Adrenal gland (tissue), 19 donors: ENCODE data around the gene MLXIPL. TPM values are rescaled to one million over a fixed set of nuclear protein-coding genes. Genes with fewer than 3 reads are reported as not detected.
A peak's percentile ranks its signal among the peaks of the same experiment; 100 is the strongest.

ENCODE experiments used
- DNase-seq, 7 donors: peaks; one replicate each; pipeline ENCODE4 v3.0.0-alpha.2; 2019 to 2020
- H3K27ac ChIP-seq, 5 donors: fragments of 200-600 bp; sonication (generic) in 4 of 5; 1 replicate in 3 of 5; 2 replicates in 2 of 5; pipeline versions ENCODE4 v1.5.1 to v1.8.0; 2016 to 2020; ENCODE audit warnings: mild to moderate bottlenecking in 1 of 5
- H3K27me3 ChIP-seq: fragments of 200-600 bp; 2 replicates; pipeline ENCODE4 v1.8.0; 2021
- H3K36me3 ChIP-seq, 2 donors: fragments of 200-600 bp; replicated peaks in 1 of 2; 1 replicate in 1 of 2; 2 replicates in 1 of 2; pipeline versions ENCODE4 v1.5.1 to v1.8.0; 2018 to 2022
- H3K4me1 ChIP-seq, 2 donors: fragments of 200-600 bp; replicated peaks in 1 of 2; 1 replicate in 1 of 2; 2 replicates in 1 of 2; pipeline versions ENCODE4 v1.5.1 to v1.8.0; 2018 to 2021
- H3K4me3 ChIP-seq, 4 donors: fragments of 200-600 bp; sonication (generic) in 3 of 4; one replicate each; pipeline ENCODE4 v1.5.1; 2016 to 2018
- H3K9me3 ChIP-seq, 3 donors: fragments of 200-600 bp; sonication (generic) in 1 of 3; replicated peaks in 1 of 3; 1 replicate in 2 of 3; 2 replicates in 1 of 3; pipeline versions ENCODE4 v1.5.1 to v1.8.0; 2016 to 2021
- CTCF ChIP-seq, 6 experiments: fragments of 450-650 bp in 4 of 6; fragments of 200-600 bp in 2 of 6; sonication (generic) in 1 of 6; IDR thresholded peaks; 1 replicate in 5 of 6; 2 replicates in 1 of 6; pipeline versions ENCODE4 v1.5.1 to v1.8.0; 2016 to 2021; ENCODE audit warnings: antibody characterized with exemption in 6 of 6, mild to moderate bottlenecking in 2 of 6, moderate library complexity in 1 of 6
- POLR2A ChIP-seq, 2 donors: fragments of 450-650 bp; IDR thresholded peaks; one replicate each; pipeline ENCODE4 v1.6.1; 2017; ENCODE audit warnings: antibody characterized with exemption in 2 of 2, mild to moderate bottlenecking in 2 of 2, moderate library complexity in 1 of 2
- WGBS, 4 donors: extraction: QIAGEN DNeasy Blood & Tissue Kit in 2 of 4; methylation state at CpG; one replicate each; pipeline versions ENCODE4 v1.1.5 to v1.1.7; 2013 to 2017; 5-methylcytosine and 5-hydroxymethylcytosine counted together
- intact Hi-C, 2 donors: fragments of 100-400 bp; cut with DNase I; formaldehyde crosslinking; loops; one replicate each; pipeline versions ENCODE4 v1.14.1 to v1.15.0; 2022 to 2023
- long read RNA-seq, 10 donors: library from polyadenylated mRNA in 3 of 10; unstranded in 2 of 10; stranded (forward) in 1 of 10; transcript quantifications; one replicate each; pipeline ENCODE4 v2.0.0 and lab custom pipeline, GENCODE V29; 2021 to 2026
- polyA plus RNA-seq, 3 donors: library from polyadenylated mRNA; stranded (reverse); fragments of 200-250 nt in 2 of 3; fragments of 350-450 nt in 1 of 3; fragmentation: Illumina TruSeq in 1 of 3; extraction: RNeasy Lipid Tissue Mini Kit (QIAGEN cat#74804) in 1 of 3; gene quantifications; one replicate each; pipeline ENCODE4 v1.2.3, GENCODE V29; 2013 to 2014
- total RNA-seq, 9 donors: library from RNA; depleted of rRNA in 4 of 9; stranded (reverse); fragments of >200 nt in 4 of 9; fragments of 120-200 nt in 1 of 9; fragmentation: NEBNext Ultra II Directional in 1 of 9; extraction: Animal tissue kit (Norgen Biotek cat#: 25700) in 1 of 9; gene quantifications; one replicate each; pipeline versions ENCODE4 v1.1.0 to v1.2.4, GENCODE V29; 2013 to 2023
- donor health status: healthy with polysubstance abuse.
- donor health status: Bipolar disorder and iron deficiency.
- donor health status: DM: yes; HTN: yes; CAD: no.
- donor health status: DM: no; HTN: no; CAD: no.
- donor health status: DM: no; HTN: no; CAD: no.
- donor health status: DM: yes; HTN: yes; CAD: no.

The MLXIPL gene
- total RNA-seq (100 to 1,000 TPM in 1 of 9 donors, 10 to 100 TPM in 7, under 1 TPM in 1; under 0.01 to 117 (median 41.0) TPM), polyA plus RNA-seq (100 to 1,000 TPM in 2 of 3 donors, 10 to 100 TPM in 1; 10.3 to 586 (median 248) TPM)
- long read RNA-seq, donor 1: 0 reads
- long read RNA-seq, donor 2: 0 reads
- long read RNA-seq, donor 3: 0 reads
- long read RNA-seq, donor 4, partial matches to known transcripts: 13 of 17 reads
- long read RNA-seq, donor 4, other reads (novel, unspliced or antisense): 4 of 17 reads
- long read RNA-seq, donor 5, partial matches to known transcripts: 8 of 11 reads
- long read RNA-seq, donor 5, other reads (novel, unspliced or antisense): 3 of 11 reads
- long read RNA-seq, donor 6, partial matches to known transcripts: 12 of 14 reads
- long read RNA-seq, donor 6, other reads (novel, unspliced or antisense): 2 of 14 reads
- long read RNA-seq, donor 7: 0 reads
- long read RNA-seq, donor 8: 0 reads
- long read RNA-seq, donor 9: 0 reads
- long read RNA-seq, donor 10: 0 reads

GRCh38 chr7:73623798-73624668 lies at the start of gene MLXIPL:
Gene MLXIPL, minus strand, starts transcription at chr7:73624522. Its CDS starts 30 bp downstream, at chr7:73624492.
- H3K27me3 ChIP-seq: peaks cover 4% of the 10 kb centered on the region
- H3K27ac ChIP-seq: peak within 1 kb of the TSS; percentile 55 to 88 (median 65)
- peak within 1 kb of the TSS; percentile 15 to 78 (median 52) for H3K4me3 ChIP-seq

GRCh38 chr7:73671857-73672445 lies 47.6 kb upstream of the MLXIPL start:
- Histone ChIP-seq H3K36me3 (no peaks in the 10 kb centered on the region), H3K9me3 (no peaks in the 10 kb centered on the region), H3K4me3 (no peak overlapping the region), H3K27ac (no peak overlapping the region), H3K27me3 (no peaks in the 10 kb centered on the region), H3K4me1 (no peaks in the 10 kb centered on the region)
- TF ChIP-seq CTCF (IDR thresholded peaks at IDR 0.05): no peak
- no peak for TF ChIP-seq POLR2A (IDR thresholded peaks at IDR 0.05)
- DNase-seq: no peak
- intact Hi-C loops: no loop called here
- 90 to 93% (median 93%) methylated on average over 15 of the region's 15 CpGs for WGBS, 4 donors

More at GRCh38 chr7:73623798-73624668, at the start of gene MLXIPL:
- DNase-seq: peak; percentile 86 to 96 (median 91)
- TF ChIP-seq CTCF (IDR thresholded peaks at IDR 0.05): no peak
- TF ChIP-seq POLR2A (IDR thresholded peaks at IDR 0.05): peak; percentile 64 to 91
- no peaks in the 10 kb centered on the region for H3K9me3 ChIP-seq
- no peaks in the 10 kb centered on the region for H3K36me3 ChIP-seq
- H3K4me1 ChIP-seq: peaks cover 12 to 19% of the 10 kb centered on the region in 2 donors
- 2 to 7% (median 3%) methylated on average over 22 to 80 of the region's 80 CpGs for WGBS, 4 donors
- intact Hi-C loops: no loop called here

GRCh38 chr7:73671322-73671661 lies 47.0 kb upstream of the MLXIPL start:
- Histone ChIP-seq H3K27me3 (no peaks in the 10 kb centered on the region), H3K27ac (no peak overlapping the region), H3K4me1 (no peaks in the 10 kb centered on the region), H3K36me3 (no peaks in the 10 kb centered on the region), H3K9me3 (no peaks in the 10 kb centered on the region), H3K4me3 (no peak overlapping the region)
- DNase-seq: no peak
- 40 to 55% (median 40%) methylated on average over 4 to 12 of the region's 12 CpGs; no CpG with 5 or more reads in 1 of the 4 donors for WGBS, 4 donors
- intact Hi-C loops: no loop called here
- TF ChIP-seq CTCF (IDR thresholded peaks at IDR 0.05): no peak
- TF ChIP-seq POLR2A (IDR thresholded peaks at IDR 0.05): no peak
